GM19035 (cell line): Measurements from ENCODE around the gene HAUS6.
"Not testable (repeated sequence)": the region's sequence is repeated elsewhere in the genome, so short reads cannot be mapped to it uniquely, and the experiment has no call there.

ENCODE experiments used
- ATAC-seq: cut with Tn5 transposase; IDR thresholded peaks from one replicate; pipeline ENCODE4 v1.9.1; 2021; ENCODE audit not compliant: unreplicated experiment

The HAUS6 gene, protein sequence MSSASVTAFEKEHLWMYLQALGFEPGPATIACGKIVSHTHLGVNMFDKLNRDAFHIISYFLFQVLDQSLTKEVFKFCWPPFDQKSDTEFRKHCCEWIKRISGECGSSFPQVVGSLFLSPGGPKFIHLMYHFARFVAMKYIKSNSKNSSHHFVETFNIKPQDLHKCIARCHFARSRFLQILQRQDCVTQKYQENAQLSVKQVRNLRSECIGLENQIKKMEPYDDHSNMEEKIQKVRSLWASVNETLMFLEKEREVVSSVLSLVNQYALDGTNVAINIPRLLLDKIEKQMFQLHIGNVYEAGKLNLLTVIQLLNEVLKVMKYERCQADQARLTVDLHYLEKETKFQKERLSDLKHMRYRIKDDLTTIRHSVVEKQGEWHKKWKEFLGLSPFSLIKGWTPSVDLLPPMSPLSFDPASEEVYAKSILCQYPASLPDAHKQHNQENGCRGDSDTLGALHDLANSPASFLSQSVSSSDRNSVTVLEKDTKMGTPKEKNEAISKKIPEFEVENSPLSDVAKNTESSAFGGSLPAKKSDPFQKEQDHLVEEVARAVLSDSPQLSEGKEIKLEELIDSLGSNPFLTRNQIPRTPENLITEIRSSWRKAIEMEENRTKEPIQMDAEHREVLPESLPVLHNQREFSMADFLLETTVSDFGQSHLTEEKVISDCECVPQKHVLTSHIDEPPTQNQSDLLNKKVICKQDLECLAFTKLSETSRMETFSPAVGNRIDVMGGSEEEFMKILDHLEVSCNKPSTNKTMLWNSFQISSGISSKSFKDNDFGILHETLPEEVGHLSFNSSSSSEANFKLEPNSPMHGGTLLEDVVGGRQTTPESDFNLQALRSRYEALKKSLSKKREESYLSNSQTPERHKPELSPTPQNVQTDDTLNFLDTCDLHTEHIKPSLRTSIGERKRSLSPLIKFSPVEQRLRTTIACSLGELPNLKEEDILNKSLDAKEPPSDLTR

DNA sequence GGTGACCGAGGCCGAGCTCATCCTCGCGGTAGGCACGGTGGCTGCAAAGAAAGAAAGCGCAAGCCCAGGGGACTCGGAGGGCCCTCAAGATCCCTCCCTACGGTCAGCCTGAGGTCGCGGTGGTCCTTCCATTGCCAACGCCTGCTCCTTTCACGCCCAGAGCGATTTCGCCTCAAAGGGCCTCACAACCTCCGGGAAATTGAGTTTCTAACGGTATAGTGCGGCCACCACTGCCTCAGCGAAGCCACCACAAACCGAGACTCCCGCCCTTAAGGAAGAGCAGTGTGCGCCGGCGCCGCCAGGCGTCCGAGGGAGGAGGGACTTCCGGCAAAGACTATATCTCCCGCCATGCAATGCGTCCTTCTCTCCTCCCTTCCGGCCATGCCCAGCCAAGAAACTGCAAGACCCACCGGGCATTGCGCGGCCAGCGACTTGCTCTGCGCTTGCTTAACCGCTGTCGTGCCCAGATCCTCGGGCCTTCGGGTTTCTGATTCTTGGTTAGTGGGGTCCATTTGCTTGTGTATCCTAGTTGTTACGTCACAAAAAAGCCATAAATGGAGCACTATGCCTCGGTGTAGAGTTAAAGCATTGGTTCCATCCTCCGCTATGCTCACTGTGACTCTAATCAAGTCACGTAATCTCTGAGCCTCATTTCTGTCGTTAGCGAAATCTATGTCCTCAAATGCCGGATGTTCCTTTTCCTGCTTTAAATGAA lies at the start of gene HAUS6:
TSS of gene HAUS6 (minus strand) at position 274 of the 715 bp plus-strand sequence. CDS start at position 21, 253 bp downstream.
- peak; percentile 98 for ATAC-seq

DNA sequence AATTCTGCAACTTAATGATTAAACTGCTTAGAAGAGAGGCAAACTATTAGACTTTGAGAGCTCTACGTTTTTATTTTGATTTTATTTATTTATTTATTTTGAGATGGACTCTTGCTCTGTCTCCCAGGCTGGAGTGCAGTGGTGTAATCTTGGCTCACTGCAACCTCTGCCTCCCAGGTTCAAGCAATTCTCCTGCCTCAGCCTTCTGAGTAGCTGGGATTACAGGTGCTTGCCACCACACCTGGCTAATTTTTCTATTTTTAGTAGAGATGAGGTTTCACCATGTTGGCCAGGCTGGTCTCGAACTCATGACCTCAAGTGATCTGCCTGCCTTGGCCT lies 49.4 kb upstream of the HAUS6 start:
- not testable (repeated sequence) for ATAC-seq

DNA sequence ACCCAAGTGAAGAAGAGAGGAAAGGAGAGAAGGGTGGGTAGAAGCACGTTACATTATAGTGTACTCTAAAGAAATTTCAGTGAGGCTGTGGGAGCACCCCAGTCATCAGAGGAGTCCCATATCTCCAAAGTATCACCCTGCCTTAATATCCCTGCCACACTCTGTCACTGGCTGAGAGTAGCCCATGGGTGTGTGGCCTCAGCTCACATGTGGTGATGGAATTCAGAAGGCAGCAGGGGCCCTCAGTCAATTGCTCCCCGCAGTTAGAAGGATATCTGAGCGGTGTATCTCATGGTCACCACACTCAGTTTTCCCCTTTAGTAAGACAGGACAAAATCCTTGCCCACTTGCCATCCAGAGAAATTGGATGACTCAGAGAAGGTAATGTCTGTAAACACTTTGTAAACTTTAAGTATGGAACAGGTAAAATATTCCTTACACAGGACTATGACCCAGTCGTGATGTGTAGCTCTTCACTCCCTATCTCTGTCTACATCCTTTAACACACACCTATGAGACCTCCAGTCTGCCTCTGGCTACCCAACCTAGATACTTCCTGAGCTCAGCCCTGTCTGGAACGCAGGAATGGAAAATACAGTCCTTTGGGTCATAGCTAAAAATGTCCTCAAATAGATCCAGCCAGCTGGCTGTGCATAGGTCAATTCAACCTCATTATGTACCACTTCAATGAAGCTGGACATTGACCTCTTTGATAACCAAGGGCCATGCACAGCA lies 48.9 kb upstream of the HAUS6 start:
- ATAC-seq: no peak

DNA sequence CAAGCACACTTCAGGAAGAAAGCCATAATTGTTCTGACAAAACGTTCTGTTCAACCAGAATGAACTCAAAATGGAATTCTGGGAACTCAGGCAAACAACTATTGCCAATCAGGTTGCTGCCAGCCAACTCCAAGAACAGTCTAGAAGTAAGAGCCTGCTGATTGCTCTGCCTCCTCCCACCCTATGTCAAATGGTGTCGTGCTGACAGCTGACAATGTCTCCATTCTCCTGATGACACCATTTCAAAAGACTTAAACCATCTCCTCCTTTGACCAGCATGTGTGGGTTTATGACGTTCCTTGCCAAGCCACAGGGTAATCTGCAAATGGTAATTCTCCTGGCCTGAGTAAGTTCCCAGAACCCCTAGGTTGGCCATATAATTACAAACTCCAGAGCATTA lies 46.5 kb upstream of the HAUS6 start:
- ATAC-seq: no peak

DNA sequence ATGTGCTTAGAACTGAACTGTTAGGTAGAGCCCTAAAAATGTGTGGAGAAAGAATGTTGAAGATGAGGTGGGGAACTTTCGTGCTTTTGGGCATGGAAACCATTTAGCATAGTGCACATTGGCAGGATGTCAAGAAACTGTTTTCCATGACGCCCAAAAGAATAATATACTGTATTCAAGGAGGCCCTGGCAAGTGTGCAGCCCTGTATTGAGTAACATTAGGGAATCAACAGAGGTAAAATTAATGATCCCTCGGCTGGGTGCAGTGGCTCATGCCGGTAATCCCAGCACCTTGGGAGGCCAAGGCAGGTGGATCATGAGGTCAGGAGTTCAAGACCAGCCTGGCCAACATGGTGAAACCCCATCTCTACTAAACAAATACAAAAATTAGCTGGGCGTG lies 45.5 kb upstream of the HAUS6 start:
- no peak for ATAC-seq

DNA sequence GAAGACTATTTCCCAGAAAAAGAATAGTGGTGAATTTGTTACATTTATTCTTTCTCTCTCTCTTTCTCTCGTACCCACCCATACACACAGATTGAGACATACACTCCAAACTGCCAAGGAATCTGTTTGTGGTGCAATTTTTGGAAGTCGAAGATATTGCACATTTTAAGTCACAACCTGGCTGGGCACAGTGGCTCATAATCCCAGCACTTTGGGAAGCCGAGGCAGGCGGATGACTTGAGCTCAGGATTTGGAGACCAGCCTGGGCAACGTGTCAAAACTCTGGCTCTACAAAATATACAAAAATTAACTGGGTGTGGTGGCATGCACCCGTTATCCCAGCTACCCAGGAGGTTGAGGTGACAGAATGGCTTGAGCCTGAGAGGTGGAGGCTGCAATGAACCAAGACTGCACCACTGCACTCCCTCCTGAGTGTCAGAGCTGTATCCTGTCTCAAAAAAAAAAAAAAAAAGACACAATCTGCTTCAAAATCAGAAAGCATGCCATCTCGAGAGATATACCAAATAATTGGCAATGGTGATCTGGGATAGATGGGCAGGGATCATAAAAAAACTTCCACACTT lies 43.8 kb upstream of the HAUS6 start:
- no peak for ATAC-seq

DNA sequence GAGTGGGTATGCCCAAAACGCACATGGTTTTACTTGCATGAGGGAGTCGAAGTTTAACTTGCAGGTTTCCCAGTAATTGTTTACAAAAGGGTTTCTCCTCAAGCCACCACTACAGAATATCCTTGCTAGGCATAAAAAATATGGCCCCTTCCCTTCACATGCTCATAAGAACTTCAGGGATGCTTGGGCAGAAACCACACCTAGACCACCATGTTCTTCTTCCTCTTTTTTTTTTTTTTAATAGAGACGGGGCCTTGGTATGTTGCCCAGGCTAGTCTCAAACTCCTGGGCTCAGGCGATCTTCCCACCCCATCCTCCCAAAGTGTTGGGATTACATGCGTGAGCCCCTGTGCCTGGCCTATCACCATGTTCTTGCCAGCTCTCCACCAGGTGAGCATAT lies 43.2 kb upstream of the HAUS6 start:
- ATAC-seq: no peak

DNA sequence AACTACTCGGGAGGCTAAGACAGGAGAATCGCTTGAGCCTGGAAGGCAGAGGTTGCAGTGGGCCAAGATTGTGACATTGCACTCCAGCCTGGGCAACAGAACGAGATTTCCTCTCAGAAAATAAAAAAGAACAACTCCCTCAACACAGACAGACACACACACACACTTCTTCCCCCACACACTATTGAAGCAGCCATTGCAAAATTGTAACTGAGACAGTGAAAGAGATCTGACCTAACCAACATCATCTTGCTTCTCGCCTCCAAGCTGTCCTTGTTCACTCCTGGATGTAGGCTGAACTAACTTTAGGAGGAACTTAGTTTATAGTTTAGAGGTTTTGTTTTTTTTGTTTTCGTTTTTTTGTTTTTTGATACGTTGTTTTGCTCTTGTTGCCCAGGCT lies 37.6 kb upstream of the HAUS6 start:
- no peak for ATAC-seq

DNA sequence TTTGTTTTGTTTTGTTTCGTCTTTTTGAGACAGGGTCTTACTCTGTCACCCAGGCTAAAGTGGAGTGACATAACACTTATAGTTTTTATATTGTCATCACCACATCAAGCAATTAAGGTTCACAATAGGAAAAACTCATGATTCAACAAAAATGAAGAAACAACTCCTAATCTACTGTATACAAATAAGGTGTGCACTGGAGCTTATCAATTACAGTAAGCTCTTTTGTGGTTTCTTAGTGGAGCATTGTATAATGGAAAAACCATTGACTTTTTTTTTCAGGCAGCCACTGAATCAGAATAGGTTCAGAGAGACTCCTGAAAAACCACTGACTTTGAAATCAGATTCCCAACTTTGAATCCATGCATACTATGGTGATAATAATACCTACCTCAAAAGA lies 35.4 kb upstream of the HAUS6 start:
- ATAC-seq: no peak

DNA sequence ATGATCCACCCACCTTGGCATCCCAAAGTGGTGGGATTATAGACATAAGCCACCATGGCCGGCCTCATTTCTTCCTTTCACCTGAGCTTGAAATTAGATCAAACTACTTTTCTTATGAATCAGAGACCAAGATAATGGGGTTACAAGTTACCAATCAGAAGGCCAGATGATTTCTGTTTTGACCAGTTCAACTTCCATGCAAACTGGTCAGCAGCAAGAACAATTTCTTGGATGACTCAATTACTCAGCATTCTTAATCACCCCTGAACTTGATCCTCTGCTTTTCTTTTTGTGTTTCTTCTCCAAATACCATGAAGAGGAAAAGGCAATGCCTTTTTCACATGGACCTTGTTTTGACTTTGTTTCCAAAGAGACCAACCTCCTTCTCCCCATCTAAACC lies 34.6 kb upstream of the HAUS6 start:
- ATAC-seq: no peak

DNA sequence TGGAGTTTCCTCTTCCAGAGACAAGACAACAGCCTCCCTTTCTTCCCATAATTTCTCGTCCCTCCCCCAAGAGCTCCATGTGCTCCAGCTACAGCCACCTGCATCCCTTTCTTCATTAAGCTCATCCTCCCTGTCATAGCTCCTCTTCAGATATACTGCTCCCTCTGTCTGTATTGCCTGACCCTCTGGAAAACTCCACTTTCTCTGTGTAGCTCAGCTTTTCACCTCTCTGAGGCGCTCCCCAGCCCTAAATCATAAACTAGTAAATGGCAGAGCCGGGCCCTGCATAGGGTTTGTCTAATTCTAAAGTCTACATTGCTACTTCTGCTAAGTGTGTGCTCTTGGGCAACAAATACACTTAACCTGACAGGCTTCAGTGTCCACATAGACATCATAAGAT lies 33.4 kb upstream of the HAUS6 start:
- ATAC-seq: no peak

DNA sequence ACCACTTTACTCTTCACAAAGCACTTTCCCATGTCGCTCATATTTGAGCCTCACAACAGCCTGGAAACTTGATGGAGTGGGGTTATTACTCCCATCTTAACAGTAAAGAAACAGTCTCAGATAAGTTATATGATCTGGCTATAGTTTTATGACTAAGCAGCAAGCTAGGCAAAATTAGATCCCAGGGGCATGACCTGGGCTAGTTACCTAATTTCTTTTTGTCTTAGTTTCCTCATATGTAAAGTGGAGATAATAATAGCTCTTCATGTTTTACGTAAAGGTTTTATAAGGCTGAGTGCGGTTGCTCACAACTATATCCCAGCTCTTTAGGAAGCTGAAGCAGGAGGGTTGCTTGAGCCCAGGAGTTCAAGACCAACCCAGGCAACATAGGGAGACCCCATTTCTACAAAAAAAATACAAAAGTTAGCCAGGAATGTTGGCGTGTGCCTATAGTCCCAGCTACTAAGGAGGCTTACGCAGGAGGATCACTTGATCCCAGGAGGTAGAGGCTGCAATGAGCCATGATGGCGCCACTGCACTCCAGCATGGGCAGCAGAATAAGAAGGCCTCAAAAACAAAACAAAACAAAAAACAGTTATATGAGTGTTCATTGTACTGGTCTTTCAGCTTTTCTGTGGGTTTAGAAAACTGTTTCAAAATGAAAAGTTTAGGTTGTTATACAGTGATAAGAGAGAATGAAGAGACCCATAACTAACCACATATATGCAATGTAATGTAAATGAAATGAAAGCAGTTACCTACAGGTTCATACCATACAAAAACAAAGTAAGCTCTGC lies 31.0 kb upstream of the HAUS6 start:
- no peak for ATAC-seq

DNA sequence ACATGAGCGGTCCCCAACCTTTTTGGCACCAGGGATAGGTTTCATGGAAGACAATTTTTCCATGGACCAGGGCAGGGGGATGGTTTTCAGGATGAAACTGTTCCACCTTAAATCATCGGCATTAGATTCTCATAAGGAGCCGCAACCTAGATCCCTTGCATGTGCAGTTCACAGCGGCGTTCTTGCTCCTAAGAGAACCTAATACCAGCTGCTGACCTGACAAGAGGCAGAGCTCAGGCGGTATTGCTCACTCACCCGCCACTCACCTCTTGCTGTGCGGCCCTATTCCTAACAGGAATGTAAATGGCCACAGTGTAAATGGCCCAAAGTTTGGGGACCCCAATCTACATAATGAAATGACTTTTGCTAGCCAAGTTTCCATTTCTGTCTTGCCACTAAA lies 27.7 kb upstream of the HAUS6 start:
- ATAC-seq: no peak

DNA sequence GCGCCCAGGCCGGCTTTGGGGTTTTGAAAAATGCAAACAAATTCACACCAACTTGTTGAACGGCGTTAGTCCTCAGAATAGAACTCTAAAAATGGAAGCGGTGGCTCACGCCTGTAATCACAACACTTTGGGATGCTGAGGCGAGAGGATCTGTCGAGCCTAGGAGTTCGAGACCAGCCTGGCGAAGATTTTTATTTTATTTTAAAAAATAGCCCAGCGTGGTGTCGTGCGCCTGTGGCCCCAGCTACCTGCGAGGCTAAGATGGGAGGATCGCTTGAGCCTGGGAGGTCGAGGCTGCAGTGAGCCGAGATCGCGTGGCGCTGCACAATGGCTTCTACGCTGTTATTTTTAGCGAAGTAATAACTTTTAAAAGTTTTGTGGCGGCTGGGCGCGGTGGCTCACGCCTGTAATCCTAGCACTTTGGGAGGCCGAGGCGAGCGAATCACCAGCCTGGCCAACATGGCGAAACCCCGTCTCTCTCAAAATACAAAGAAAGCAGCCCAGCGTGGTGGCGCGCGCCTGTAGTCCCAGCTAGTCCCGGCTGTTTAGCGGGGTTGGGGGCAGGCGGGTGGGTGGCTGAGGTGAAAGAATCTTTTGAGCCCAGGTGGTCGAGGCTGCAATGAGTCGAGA lies 25.3 kb upstream of the HAUS6 start:
- peak; percentile 12 for ATAC-seq

DNA sequence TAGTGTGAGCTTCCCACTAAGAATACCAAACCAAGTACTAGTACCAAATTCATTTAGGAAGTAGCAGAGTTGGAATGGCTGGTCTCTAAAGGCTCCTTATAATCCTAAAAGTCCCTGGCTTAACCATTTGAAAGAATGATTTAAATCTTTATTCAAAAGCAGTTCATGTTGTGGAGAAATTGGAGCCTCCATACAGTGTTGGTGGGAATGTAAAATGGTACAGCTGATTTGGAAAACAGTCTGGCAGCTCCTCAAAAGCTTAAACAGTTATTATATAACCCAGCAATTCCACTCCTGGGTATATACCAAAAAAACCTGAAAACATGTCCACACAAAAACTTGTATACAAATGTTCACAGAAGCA lies 21.7 kb upstream of the HAUS6 start:
- ATAC-seq: no peak

DNA sequence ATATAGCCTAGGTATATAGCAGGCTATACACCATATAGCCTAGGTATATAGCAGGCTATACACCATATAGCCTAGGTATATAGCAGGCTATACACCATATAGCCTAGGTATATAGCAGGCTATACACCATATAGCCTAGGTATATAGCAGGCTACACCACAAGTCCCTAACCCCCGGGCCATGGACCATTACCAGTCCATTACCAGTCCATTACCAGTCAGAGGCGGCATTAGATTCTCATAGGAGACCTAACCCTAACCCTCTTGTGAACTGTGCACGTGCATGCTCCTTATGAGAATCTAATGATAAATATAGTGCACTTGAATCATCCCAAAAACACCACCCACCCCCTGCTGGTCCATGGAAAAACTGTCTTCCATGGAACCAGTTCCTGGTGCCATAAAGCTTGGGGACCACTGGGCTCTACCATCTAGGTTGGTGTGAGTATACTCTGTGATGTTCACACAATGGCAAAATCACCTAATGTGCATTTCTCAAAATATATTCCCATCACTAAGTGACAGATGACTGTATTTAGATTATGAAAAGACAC lies 19.9 kb upstream of the HAUS6 start:
- no peak for ATAC-seq

DNA sequence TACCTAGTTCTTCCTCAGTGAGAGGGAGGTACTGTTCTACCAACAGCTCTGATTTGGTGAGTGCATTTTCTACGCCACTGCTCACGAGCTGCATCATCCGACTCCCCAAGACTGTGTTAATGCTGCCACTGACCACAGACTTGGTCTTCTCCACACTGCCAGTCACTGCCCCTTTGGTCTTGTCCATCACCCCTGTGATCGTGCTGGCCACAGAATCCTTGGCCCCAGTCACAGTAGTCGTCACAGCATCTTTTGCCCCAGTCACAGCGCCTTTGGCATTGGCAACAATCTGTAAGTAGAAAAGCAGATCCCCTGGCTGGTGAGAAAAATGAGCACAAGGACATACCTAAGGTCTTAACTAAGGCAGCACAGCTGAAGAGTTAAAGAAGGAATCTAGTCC lies 18.2 kb upstream of the HAUS6 start:
- ATAC-seq: no peak

DNA sequence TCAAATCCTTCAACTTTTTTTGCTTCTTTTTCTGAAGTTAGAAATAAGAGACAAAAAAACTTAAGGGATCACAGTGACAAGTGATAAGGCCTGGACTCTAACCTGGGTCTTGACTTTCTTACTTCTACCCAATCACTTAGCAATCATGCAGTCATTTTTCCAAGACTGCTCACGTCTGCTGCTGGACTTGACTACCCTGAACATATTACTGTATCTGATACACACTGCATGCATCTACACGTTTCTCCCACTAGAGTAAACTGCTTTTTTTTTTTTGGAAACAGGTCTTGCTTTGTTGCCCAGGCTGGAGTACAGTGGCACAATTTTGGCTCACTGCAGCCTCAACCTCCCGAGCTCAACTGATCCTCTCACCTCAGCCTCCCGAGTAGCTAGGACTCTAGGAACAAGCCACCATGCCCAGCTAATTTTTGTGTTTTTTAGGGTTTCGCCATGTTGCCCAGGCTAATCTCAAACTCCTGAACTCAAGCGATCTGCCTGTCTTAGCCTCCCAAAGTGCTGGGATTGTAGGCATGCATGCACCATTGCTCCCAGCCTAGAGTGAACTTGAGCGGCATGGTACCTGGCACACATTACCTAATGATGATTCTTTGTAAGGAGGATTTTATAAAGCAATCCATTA lies 17.2 kb upstream of the HAUS6 start:
- no peak for ATAC-seq

DNA sequence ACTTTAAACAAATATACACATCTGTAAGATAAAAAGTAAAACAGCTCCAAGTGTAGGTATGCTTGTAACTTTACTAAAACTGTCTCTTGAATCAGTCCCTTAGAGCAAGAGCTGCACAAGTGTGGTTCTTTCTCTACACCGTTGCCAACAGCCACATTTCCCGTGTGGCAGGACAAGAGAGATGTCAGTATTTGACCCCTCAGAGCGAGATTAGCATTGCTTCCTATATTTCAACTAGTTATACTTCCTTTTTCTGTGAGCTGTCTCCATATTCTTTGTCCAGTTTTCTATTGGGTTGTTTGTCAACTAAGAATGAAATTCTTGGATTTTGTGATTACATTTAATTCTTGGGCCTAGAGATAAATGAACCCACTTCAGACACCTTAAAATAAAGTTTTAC lies 16.5 kb upstream of the HAUS6 start:
- ATAC-seq: no peak
